GM12878 (cell line): ENCODE measurements around the gene CCDC80. TPM values are rescaled to one million over a fixed set of nuclear protein-coding genes. Genes with fewer than 3 reads are reported as not detected.

ENCODE experiments used
- BHLHE40 ChIP-seq, 2 experiments: fragments of 450-650 bp in 1 of 2; IDR thresholded peaks; 2 replicates each; pipeline ENCODE4 v1.6.1; 2011 to 2017; ENCODE audit warnings: low read depth in 2 of 2, borderline replicate concordance in 1 of 2, improper control_type of control experiment in 1 of 2, low read length in 1 of 2, mild to moderate bottlenecking in 1 of 2
- CHD2 ChIP-seq: IDR thresholded peaks from 2 replicates; pipeline ENCODE4 v1.6.1; 2011; ENCODE audit warnings: low read depth, low read length, improper control_type of control experiment, borderline replicate concordance
- GATAD2B ChIP-seq: fragments of 450-650 bp; conservative IDR thresholded peaks from 2 replicates; pipeline ENCODE4 v1.6.1; 2017; ENCODE audit warnings: low read depth, mild to moderate bottlenecking, moderate library complexity
- IKZF1 ChIP-seq: fragments of 450-650 bp; conservative IDR thresholded peaks from 2 replicates; pipeline ENCODE4 v1.6.1; 2017; ENCODE audit warnings: antibody characterized with exemption, mild to moderate bottlenecking
- MYB ChIP-seq: fragments of 150-350 bp; IDR thresholded peaks from 2 replicates; pipeline ENCODE4 v1.6.1; 2014; ENCODE audit warnings: mild to moderate bottlenecking, low read depth, low read length, borderline replicate concordance
- NBN ChIP-seq: fragments of 450-650 bp; IDR thresholded peaks from 2 replicates; pipeline ENCODE4 v1.6.1; 2016
- NFYA ChIP-seq: IDR thresholded peaks from 2 replicates; pipeline ENCODE4 v1.6.1; 2011; ENCODE audit warnings: low read depth, mild to moderate bottlenecking, low read length, improper control_type of control experiment, borderline replicate concordance
- POLR2A ChIP-seq: IDR thresholded peaks from 2 replicates; pipeline ENCODE4 v1.6.1; 2011; ENCODE audit warnings: low read depth, mild to moderate bottlenecking, low read length
- SREBF2 ChIP-seq: IDR thresholded peaks from 2 replicates; pipeline ENCODE4 v1.6.1; 2012; ENCODE audit warnings: mild to moderate bottlenecking, low read length
- ZNF217 ChIP-seq: fragments of 450-650 bp; IDR thresholded peaks from 2 replicates; pipeline ENCODE4 v1.6.1; 2017; ENCODE audit warnings: antibody characterized with exemption, mild to moderate bottlenecking
- polyA plus RNA-seq, 11 experiments: library from polyadenylated mRNA; depleted of rRNA in 4 of 11; unstranded in 6 of 11; stranded (reverse) in 5 of 11; fragments of >200 nt; fragmentation: Nextera tagmentation in 4 of 11; fragmentation: Illumina TruSeq in 1 of 11; extraction: Ambion mirVana in 4 of 11; extraction: Trizol in 1 of 11; gene quantifications; 1 replicate in 1 of 11; 2 replicates in 10 of 11; pipeline versions ENCODE4 v1.2.1 to v1.2.3, GENCODE V29; 2011 to 2016; ENCODE audit warnings: inconsistent platforms in 2 of 11, missing spikeins in 2 of 11, low read depth in 1 of 11
- total RNA-seq, 4 experiments: library from RNA; depleted of rRNA in 3 of 4; stranded (reverse); fragments of >200 nt in 3 of 4; fragmentation: Illumina TruSeq in 1 of 4; extraction: Trizol in 1 of 4; gene quantifications; 2 replicates each; pipeline versions ENCODE4 v1.2.1 to v1.2.3, GENCODE V29; 2013 to 2021
- TF ChIP-seq, protein P1 (sequence below): fragments of 450-650 bp; IDR thresholded peaks from 2 replicates; pipeline ENCODE4 v1.6.1; 2017; ENCODE audit warnings: antibody characterized with exemption, mild to moderate bottlenecking, moderate library complexity
- TF ChIP-seq, protein P2 (sequence below): IDR thresholded peaks from 2 replicates; pipeline ENCODE4 v1.6.1; 2011; ENCODE audit warnings: borderline replicate concordance, low read depth, mild to moderate bottlenecking, moderate library complexity, mixed read lengths, low read length; ENCODE audit not compliant: insufficient read depth; ENCODE audit errors: extremely low read length
- TF ChIP-seq, protein P3 (sequence below): fragments of 450-650 bp; conservative IDR thresholded peaks from 2 replicates; pipeline ENCODE4 v1.6.1; 2017; ENCODE audit warnings: mild to moderate bottlenecking, moderate library complexity
- TF ChIP-seq, protein P4 (sequence below): fragments of 450-650 bp; IDR thresholded peaks from 2 replicates; pipeline ENCODE4 v1.6.1; 2017; ENCODE audit warnings: mild to moderate bottlenecking, moderate library complexity
- TF ChIP-seq, protein P5 (sequence below): IDR thresholded peaks from 2 replicates; pipeline ENCODE4 v1.6.1; 2012; ENCODE audit warnings: low read depth, low read length, improper control_type of control experiment
- TF ChIP-seq, protein P6 (sequence below): fragments of 450-650 bp; IDR thresholded peaks from 2 replicates; pipeline ENCODE4 v1.6.1; 2017; ENCODE audit warnings: borderline replicate concordance

The CCDC80 gene
- total and polyA plus RNA-seq, 10 of the 15 experiments (the other 5 are each of a cell fraction or from before 2014, with no cell fraction given) = 0.01 to 0.59 (median 0.21) TPM; not detected in 5

DNA sequence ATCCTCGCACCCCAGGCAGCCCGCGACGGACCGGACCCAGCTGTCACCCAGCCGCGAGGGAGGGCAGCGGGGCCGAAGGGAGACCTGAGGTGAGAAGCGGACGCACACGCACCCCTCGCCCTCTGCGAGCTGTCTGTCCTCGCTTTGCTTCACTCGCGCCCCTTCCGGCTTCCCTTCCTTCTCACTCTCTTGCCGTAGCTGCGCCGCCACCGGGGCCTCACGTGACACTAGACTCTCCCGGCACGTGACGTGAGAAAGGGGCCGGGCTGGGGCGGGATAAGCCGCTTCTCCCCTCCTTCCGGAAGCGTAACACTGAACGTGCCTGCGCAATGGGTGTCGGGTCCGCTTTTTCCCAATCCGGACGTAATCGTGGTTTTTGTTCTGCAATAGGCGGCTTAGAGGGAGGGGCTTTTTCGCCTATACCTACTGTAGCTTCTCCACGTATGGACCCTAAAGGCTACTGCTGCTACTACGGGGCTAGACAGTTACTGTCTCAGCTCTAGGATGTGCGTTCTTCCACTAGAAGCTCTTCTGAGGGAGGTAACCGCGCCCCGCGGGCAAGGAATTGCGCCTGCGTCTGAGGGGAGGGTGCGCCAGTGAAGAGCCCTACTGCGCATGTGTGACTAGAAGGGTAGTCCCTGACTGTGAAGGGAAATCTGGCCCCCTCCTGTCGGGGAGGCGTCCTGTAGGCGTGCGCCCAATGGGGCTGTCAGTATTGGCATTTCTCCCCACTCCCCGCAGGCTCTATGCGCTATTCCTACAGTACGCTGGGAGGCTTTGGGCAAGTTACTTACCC, 79.0 kb downstream of the CCDC80 start, which contains the start of the genes ATG3 and SLC35A5 (continued):
- TF ChIP-seq, protein P1, sequence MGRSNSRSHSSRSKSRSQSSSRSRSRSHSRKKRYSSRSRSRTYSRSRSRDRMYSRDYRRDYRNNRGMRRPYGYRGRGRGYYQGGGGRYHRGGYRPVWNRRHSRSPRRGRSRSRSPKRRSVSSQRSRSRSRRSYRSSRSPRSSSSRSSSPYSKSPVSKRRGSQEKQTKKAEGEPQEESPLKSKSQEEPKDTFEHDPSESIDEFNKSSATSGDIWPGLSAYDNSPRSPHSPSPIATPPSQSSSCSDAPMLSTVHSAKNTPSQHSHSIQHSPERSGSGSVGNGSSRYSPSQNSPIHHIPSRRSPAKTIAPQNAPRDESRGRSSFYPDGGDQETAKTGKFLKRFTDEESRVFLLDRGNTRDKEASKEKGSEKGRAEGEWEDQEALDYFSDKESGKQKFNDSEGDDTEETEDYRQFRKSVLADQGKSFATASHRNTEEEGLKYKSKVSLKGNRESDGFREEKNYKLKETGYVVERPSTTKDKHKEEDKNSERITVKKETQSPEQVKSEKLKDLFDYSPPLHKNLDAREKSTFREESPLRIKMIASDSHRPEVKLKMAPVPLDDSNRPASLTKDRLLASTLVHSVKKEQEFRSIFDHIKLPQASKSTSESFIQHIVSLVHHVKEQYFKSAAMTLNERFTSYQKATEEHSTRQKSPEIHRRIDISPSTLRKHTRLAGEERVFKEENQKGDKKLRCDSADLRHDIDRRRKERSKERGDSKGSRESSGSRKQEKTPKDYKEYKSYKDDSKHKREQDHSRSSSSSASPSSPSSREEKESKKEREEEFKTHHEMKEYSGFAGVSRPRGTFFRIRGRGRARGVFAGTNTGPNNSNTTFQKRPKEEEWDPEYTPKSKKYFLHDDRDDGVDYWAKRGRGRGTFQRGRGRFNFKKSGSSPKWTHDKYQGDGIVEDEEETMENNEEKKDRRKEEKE = no peak
- TF ChIP-seq, protein P2, sequence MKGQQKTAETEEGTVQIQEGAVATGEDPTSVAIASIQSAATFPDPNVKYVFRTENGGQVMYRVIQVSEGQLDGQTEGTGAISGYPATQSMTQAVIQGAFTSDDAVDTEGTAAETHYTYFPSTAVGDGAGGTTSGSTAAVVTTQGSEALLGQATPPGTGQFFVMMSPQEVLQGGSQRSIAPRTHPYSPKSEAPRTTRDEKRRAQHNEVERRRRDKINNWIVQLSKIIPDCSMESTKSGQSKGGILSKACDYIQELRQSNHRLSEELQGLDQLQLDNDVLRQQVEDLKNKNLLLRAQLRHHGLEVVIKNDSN = peak; percentile 99
- TF ChIP-seq IKZF1 (peak; percentile 99), POLR2A (peak; percentile 89), MYB (no peak), SREBF2 (no peak), GATAD2B (peak; percentile 77; the same call in 1 of the 2 replicates), CHD2 (no peak), NFYA (no peak), BHLHE40 (IDR thresholded peaks at IDR 0.05; ENCODE audit: borderline replicate concordance in 1 of 2, low read depth in 2 of 2, low read length in 1 of 2) (peak; percentile 100), NBN (peak; percentile 92; the same call in 1 of the 2 replicates), ZNF217 (0 out of 2 replicates have a peak, but pooled peaks have one; percentile 18)
- TF ChIP-seq, protein P3, sequence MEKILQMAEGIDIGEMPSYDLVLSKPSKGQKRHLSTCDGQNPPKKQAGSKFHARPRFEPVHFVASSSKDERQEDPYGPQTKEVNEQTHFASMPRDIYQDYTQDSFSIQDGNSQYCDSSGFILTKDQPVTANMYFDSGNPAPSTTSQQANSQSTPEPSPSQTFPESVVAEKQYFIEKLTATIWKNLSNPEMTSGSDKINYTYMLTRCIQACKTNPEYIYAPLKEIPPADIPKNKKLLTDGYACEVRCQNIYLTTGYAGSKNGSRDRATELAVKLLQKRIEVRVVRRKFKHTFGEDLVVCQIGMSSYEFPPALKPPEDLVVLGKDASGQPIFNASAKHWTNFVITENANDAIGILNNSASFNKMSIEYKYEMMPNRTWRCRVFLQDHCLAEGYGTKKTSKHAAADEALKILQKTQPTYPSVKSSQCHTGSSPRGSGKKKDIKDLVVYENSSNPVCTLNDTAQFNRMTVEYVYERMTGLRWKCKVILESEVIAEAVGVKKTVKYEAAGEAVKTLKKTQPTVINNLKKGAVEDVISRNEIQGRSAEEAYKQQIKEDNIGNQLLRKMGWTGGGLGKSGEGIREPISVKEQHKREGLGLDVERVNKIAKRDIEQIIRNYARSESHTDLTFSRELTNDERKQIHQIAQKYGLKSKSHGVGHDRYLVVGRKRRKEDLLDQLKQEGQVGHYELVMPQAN = peak; percentile 93
- TF ChIP-seq, protein P4, sequence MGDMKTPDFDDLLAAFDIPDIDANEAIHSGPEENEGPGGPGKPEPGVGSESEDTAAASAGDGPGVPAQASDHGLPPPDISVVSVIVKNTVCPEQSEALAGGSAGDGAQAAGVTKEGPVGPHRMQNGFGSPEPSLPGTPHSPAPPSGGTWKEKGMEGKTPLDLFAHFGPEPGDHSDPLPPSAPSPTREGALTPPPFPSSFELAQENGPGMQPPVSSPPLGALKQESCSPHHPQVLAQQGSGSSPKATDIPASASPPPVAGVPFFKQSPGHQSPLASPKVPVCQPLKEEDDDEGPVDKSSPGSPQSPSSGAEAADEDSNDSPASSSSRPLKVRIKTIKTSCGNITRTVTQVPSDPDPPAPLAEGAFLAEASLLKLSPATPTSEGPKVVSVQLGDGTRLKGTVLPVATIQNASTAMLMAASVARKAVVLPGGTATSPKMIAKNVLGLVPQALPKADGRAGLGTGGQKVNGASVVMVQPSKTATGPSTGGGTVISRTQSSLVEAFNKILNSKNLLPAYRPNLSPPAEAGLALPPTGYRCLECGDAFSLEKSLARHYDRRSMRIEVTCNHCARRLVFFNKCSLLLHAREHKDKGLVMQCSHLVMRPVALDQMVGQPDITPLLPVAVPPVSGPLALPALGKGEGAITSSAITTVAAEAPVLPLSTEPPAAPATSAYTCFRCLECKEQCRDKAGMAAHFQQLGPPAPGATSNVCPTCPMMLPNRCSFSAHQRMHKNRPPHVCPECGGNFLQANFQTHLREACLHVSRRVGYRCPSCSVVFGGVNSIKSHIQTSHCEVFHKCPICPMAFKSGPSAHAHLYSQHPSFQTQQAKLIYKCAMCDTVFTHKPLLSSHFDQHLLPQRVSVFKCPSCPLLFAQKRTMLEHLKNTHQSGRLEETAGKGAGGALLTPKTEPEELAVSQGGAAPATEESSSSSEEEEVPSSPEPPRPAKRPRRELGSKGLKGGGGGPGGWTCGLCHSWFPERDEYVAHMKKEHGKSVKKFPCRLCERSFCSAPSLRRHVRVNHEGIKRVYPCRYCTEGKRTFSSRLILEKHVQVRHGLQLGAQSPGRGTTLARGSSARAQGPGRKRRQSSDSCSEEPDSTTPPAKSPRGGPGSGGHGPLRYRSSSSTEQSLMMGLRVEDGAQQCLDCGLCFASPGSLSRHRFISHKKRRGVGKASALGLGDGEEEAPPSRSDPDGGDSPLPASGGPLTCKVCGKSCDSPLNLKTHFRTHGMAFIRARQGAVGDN = peak; percentile 66
- TF ChIP-seq, protein P5, sequence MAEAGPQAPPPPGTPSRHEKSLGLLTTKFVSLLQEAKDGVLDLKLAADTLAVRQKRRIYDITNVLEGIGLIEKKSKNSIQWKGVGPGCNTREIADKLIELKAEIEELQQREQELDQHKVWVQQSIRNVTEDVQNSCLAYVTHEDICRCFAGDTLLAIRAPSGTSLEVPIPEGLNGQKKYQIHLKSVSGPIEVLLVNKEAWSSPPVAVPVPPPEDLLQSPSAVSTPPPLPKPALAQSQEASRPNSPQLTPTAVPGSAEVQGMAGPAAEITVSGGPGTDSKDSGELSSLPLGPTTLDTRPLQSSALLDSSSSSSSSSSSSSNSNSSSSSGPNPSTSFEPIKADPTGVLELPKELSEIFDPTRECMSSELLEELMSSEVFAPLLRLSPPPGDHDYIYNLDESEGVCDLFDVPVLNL = 0 out of 2 replicates have a peak, but pooled peaks have one; percentile 4
- TF ChIP-seq, protein P6, sequence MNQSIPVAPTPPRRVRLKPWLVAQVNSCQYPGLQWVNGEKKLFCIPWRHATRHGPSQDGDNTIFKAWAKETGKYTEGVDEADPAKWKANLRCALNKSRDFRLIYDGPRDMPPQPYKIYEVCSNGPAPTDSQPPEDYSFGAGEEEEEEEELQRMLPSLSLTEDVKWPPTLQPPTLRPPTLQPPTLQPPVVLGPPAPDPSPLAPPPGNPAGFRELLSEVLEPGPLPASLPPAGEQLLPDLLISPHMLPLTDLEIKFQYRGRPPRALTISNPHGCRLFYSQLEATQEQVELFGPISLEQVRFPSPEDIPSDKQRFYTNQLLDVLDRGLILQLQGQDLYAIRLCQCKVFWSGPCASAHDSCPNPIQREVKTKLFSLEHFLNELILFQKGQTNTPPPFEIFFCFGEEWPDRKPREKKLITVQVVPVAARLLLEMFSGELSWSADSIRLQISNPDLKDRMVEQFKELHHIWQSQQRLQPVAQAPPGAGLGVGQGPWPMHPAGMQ = no peak
